Endothelial cell of umbilical vein (primary cell): ENCODE results near the gene FGL2. TPM values are rescaled to one million over a fixed set of nuclear protein-coding genes. Genes with fewer than 3 reads are reported as not detected.
"Not testable (repeated sequence)": the region's sequence is repeated elsewhere in the genome, so short reads cannot be mapped to it uniquely, and the experiment has no call there.

Source experiments
- BruUV-seq: library from RNA; stranded (reverse); fragments of 400-500 nt; replicated peaks from 2 replicates; lab custom pipeline; 2021; lab: Mats Ljungman, UMichigan
- CTCF ChIA-PET: fragments of 300-600, 350-600 bp; sonication (Branson Sonifier 250); formaldehyde crosslinking; loops from one replicate; lab custom pipeline; 2021; ENCODE audit warnings: antibody characterized with exemption, inconsistent platforms; lab: Charles Lee
- POLR2A ChIA-PET: fragments of 300-600, 350-600 bp; sonication (Branson Sonifier 250); formaldehyde crosslinking; loops from one replicate; lab custom pipeline; 2021; ENCODE audit warnings: antibody characterized with exemption, inconsistent platforms; lab: Charles Lee
- DNase-seq: peaks from one replicate; pipeline ENCODE4 v3.0.0-alpha.2; 2011; ENCODE audit warnings: low read depth, low spot score
- FAIRE-seq: peaks from 2 replicates; lab custom pipeline; 2011; peaks lifted over from hg19 to GRCh38; lab: Jason Lieb, UNC
- H2AFZ ChIP-seq: 2 replicates; pipeline ENCODE4 v1.6.0; 2012; ENCODE audit warnings: low read depth, low read length, control low read depth, inconsistent platforms
- H3K27ac ChIP-seq: 2 replicates; pipeline ENCODE4 v1.5.1; 2011; ENCODE audit warnings: low read depth, mild to moderate bottlenecking, control low read depth, low read length, moderate library complexity; ENCODE audit not compliant: insufficient read depth
- H3K27me3 ChIP-seq, 2 experiments: 2 replicates each; pipeline versions ENCODE4 v1.6.0 to v1.6.1; 2011; ENCODE audit warnings: low read length in 2 of 2, mixed read lengths in 1 of 2; ENCODE audit not compliant: control insufficient read depth in 2 of 2, insufficient read depth in 2 of 2
- H3K36me3 ChIP-seq, 2 experiments: 2 replicates in 1 of 2; 3 replicates in 1 of 2; pipeline ENCODE4 v1.5.1; 2011; ENCODE audit warnings: low read length in 2 of 2, mild to moderate bottlenecking in 1 of 2, moderate library complexity in 1 of 2; ENCODE audit not compliant: control insufficient read depth in 2 of 2, insufficient read depth in 2 of 2; ENCODE audit errors: extremely low read depth in 1 of 2
- H3K4me1 ChIP-seq: 3 replicates; pipeline ENCODE4 v1.5.1; 2011; ENCODE audit warnings: mild to moderate bottlenecking, low read length; ENCODE audit not compliant: control insufficient read depth, insufficient read depth; ENCODE audit errors: extremely low read depth
- H3K4me2 ChIP-seq: 2 replicates; pipeline ENCODE4 v1.6.1; 2011; ENCODE audit warnings: low read length, control low read depth, mixed read lengths; ENCODE audit not compliant: insufficient read depth
- H3K4me3 ChIP-seq, 3 experiments: fragments of 200-600 bp in 1 of 3; sonication (generic), shearing (Covaris generic) in 1 of 3; replicated peaks in 1 of 3; 2 replicates each; pipeline ENCODE4 v1.5.1; 2011 to 2016; ENCODE audit warnings: control low read depth in 3 of 3, low read length in 3 of 3, mild to moderate bottlenecking in 2 of 3, inconsistent platforms in 1 of 3, low read depth in 1 of 3, moderate library complexity in 1 of 3; ENCODE audit not compliant: insufficient read depth in 1 of 3
- H3K79me2 ChIP-seq: 2 replicates; pipeline ENCODE4 v1.6.0; 2012; ENCODE audit warnings: low read length, inconsistent platforms; ENCODE audit not compliant: control insufficient read depth, insufficient read depth
- H3K9ac ChIP-seq: replicated peaks from 2 replicates; pipeline ENCODE3; 2011; ENCODE audit warnings: low read length, control low read depth; ENCODE audit not compliant: insufficient read depth; ENCODE audit errors: extremely low read depth
- H3K9me1 ChIP-seq: replicated peaks from 3 replicates; pipeline ENCODE4 v1.6.0; 2011; ENCODE audit warnings: mild to moderate bottlenecking, low read length; ENCODE audit not compliant: control insufficient read depth, insufficient read depth; ENCODE audit errors: extremely low read depth
- H3K9me3 ChIP-seq: replicated peaks from 2 replicates; pipeline ENCODE4 v1.5.1; 2012; ENCODE audit warnings: low read length, inconsistent platforms; ENCODE audit not compliant: control insufficient read depth, insufficient read depth
- H4K20me1 ChIP-seq: replicated peaks from 2 replicates; pipeline ENCODE3; 2011; ENCODE audit warnings: mild to moderate bottlenecking, low read length; ENCODE audit not compliant: control insufficient read depth, insufficient read depth; ENCODE audit errors: extremely low read depth
- dilution Hi-C: fragments of 300-500 bp; cut with MboI; formaldehyde crosslinking; loops from one replicate; pipeline ENCODE4 v1.15.0; 2019; ENCODE audit warnings: low sequenced_read_pairs; ENCODE audit not compliant: extremely low pct_ligation_motif_present
- intact Hi-C: fragments of 100-400 bp; cut with micrococcal nuclease; formaldehyde crosslinking; loops from one replicate; pipeline ENCODE4 v1.10.0; 2022
- polyA plus RNA-seq, 4 experiments: library from polyadenylated mRNA; depleted of rRNA in 3 of 4; stranded (reverse) in 3 of 4; unstranded in 1 of 4; fragments of >200 nt; gene quantifications; 2 replicates each; pipeline versions ENCODE4 v1.2.1 to v1.2.3, GENCODE V29; 2011 to 2012; ENCODE audit warnings: missing spikeins in 1 of 4
- total RNA-seq: library from RNA; stranded (reverse); gene quantifications from 2 replicates; pipeline ENCODE4 v1.2.3, GENCODE V29; 2021

Gene FGL2
- total and polyA plus RNA-seq, 2 donors (not counting 3 experiments of a cell fraction or from before 2014, with no cell fraction given): not detected

GRCh38 chr7:77155601-77156377 is 43.8 kb downstream of the FGL2 start:
- H3K9me1 ChIP-seq, BruUV-seq, H3K27me3 ChIP-seq, CTCF ChIA-PET, H3K79me2 ChIP-seq, dilution Hi-C loops, H3K27ac ChIP-seq, H3K9ac ChIP-seq, H3K9me3 ChIP-seq, H3K36me3 ChIP-seq, DNase-seq, H2AFZ ChIP-seq, H4K20me1 ChIP-seq, H3K4me1 ChIP-seq, FAIRE-seq, POLR2A ChIA-PET, H3K4me2 ChIP-seq, H3K4me3 ChIP-seq, intact Hi-C loops: not testable (repeated sequence)

- H3K27me3 ChIP-seq, H3K4me2 ChIP-seq, H3K9ac ChIP-seq, H2AFZ ChIP-seq, H3K9me1 ChIP-seq, dilution Hi-C loops, POLR2A ChIA-PET, H4K20me1 ChIP-seq, H3K4me1 ChIP-seq, H3K9me3 ChIP-seq, DNase-seq, H3K27ac ChIP-seq, BruUV-seq, H3K79me2 ChIP-seq, CTCF ChIA-PET, H3K4me3 ChIP-seq, H3K36me3 ChIP-seq, intact Hi-C loops: not testable (repeated sequence)
- FAIRE-seq: peak; percentile 35
These were observed 44.6 kb downstream of the FGL2 start for GRCh38 chr7:77154917-77155464.

- H3K27ac ChIP-seq, H3K9ac ChIP-seq, CTCF ChIA-PET, H3K36me3 ChIP-seq, FAIRE-seq, H3K9me1 ChIP-seq, H2AFZ ChIP-seq, POLR2A ChIA-PET, intact Hi-C loops, H4K20me1 ChIP-seq, dilution Hi-C loops, H3K9me3 ChIP-seq, H3K4me3 ChIP-seq, H3K4me2 ChIP-seq, H3K4me1 ChIP-seq, H3K79me2 ChIP-seq, BruUV-seq, H3K27me3 ChIP-seq: not testable (repeated sequence)
- DNase-seq: peak; percentile 31
These were observed 47.4 kb downstream of the FGL2 start for GRCh38 chr7:77152232-77152631.
